ENCODE measurements around the gene HNRNPA1L2.
"Not testable (repeated sequence)": the region's sequence is repeated elsewhere in the genome, so short reads cannot be mapped to it uniquely, and the experiment has no call there.

HNRNPA1L2 gene

GRCh38 chr13:52650731-52651130 is 8.5 kb downstream of the HNRNPA1L2 start:
- no peak for DNase-seq

GRCh38 chr13:52651897-52652195 is 9.6 kb downstream of the HNRNPA1L2 start:
- DNase-seq: no peak

- peak; percentile 94 for DNase-seq
Observed at GRCh38 chr13:52652196-52652979, 10.2 kb downstream of the HNRNPA1L2 start, which contains the start of gene SUGT1. TSS of gene SUGT1 (plus strand) at chr13:52652836. CDS start at chr13:52652921, 85 bp downstream.

- no peak for DNase-seq
Observed at GRCh38 chr13:52652980-52653303, 10.7 kb downstream of the HNRNPA1L2 start.

- DNase-seq: no peak
Observed at GRCh38 chr13:52659340-52659739, 17.1 kb downstream of the HNRNPA1L2 start.

- no peak for DNase-seq
Observed at GRCh38 chr13:52664272-52664671, 22.0 kb downstream of the HNRNPA1L2 start.

- no peak for DNase-seq
Observed at GRCh38 chr13:52665325-52665724, 23.1 kb downstream of the HNRNPA1L2 start.

GRCh38 chr13:52669677-52670076 is 27.4 kb downstream of the HNRNPA1L2 start:
- no peak for DNase-seq

GRCh38 chr13:52670726-52671125 is 28.5 kb downstream of the HNRNPA1L2 start:
- no peak for DNase-seq

- DNase-seq: no peak
Observed at GRCh38 chr13:52673465-52673864, 31.2 kb downstream of the HNRNPA1L2 start.

GRCh38 chr13:52677823-52678222 is 35.6 kb downstream of the HNRNPA1L2 start:
- DNase-seq: no peak

GRCh38 chr13:52685806-52686205 is 43.6 kb downstream of the HNRNPA1L2 start:
- DNase-seq: not testable (repeated sequence)

- DNase-seq: no peak
Observed at GRCh38 chr13:52686376-52686775, 44.1 kb downstream of the HNRNPA1L2 start.

Data from stimulated activated CD4-positive, alpha-beta T cell treated with anti-CD3 and anti-CD28 coated beads, Interleukin-12 subunit alpha, Interleukin-12 subunit beta, amount 100 ng/mL, for 4 hours (primary cell).